Right lobe of liver (tissue), 6 donors: ENCODE results near the gene MFAP2. TPM values are rescaled to one million over a fixed set of nuclear protein-coding genes. Genes with fewer than 3 reads are reported as not detected.
A peak's percentile ranks its signal among the peaks of the same experiment; 100 is the strongest.

Experiments used
- ATAC-seq, 4 donors: fragments of 200-7000 bp; cut with Tn5 transposase; one replicate each; pipeline ENCODE4 v1.9.1; 2020; ENCODE audit warnings: mild to moderate bottlenecking in 4 of 4, moderate library complexity in 4 of 4
- DNase-seq, 3 donors: peaks; one replicate each; pipeline ENCODE4 v3.0.0-alpha.2; 2020
- H3K27ac ChIP-seq, 3 donors: fragments of 200-600 bp; one replicate each; pipeline ENCODE4 v1.8.0; 2022
- H3K27me3 ChIP-seq, 2 donors: fragments of 200-600 bp; one replicate each; pipeline ENCODE4 v1.8.0; 2022
- H3K36me3 ChIP-seq, 4 donors: fragments of 200-600 bp; sonication (generic) in 1 of 4; one replicate each; pipeline versions ENCODE4 v1.5.1 to v1.8.0; 2017 to 2022; ENCODE audit warnings: control low read depth in 1 of 4
- H3K4me1 ChIP-seq, 4 donors: fragments of 200-600 bp; sonication (generic) in 1 of 4; one replicate each; pipeline versions ENCODE4 v1.5.1 to v1.8.0; 2017 to 2022; ENCODE audit warnings: control low read depth in 1 of 4
- H3K4me3 ChIP-seq, 3 donors: fragments of 200-600 bp; one replicate each; pipeline ENCODE4 v1.8.0; 2022
- H3K9me3 ChIP-seq, 4 donors: fragments of 200-600 bp; sonication (generic) in 1 of 4; one replicate each; pipeline versions ENCODE4 v1.5.1 to v1.8.0; 2017 to 2022; ENCODE audit warnings: control low read depth in 1 of 4
- CTCF ChIP-seq, 4 donors: fragments of 200-600 bp in 3 of 4; fragments of 450-650 bp in 1 of 4; IDR thresholded peaks; one replicate each; pipeline versions ENCODE4 v1.5.1 to v1.8.0; 2016 to 2022; ENCODE audit warnings: antibody characterized with exemption in 4 of 4, mild to moderate bottlenecking in 2 of 4
- POLR2A ChIP-seq: fragments of 450-650 bp; IDR thresholded peaks from one replicate; pipeline ENCODE4 v1.6.1; 2017; ENCODE audit warnings: antibody characterized with exemption, mild to moderate bottlenecking
- WGBS: methylation state at CpG from one replicate; pipeline ENCODE4 v1.1.6; 2018; ENCODE audit warnings: low coverage, low lambda C conversion rate; ENCODE audit not compliant: insufficient coverage; ENCODE audit errors: missing lambda C conversion rate; 5-methylcytosine and 5-hydroxymethylcytosine counted together
- intact Hi-C, 2 donors: fragments of 100-400 bp; cut with DNase I; formaldehyde crosslinking; loops; one replicate each; pipeline versions ENCODE4 v1.11.2 to v1.14.1; 2022
- long read RNA-seq: library from polyadenylated mRNA; unstranded; transcript quantifications from one replicate; pipeline ENCODE4 v2.0.0, GENCODE V29; 2019
- total RNA-seq, 6 experiments: library from RNA; depleted of rRNA in 2 of 6; stranded (reverse); fragments of >200 nt in 2 of 6; fragmentation: NEBNext Ultra II Directional in 3 of 6; extraction: Animal tissue kit (Norgen Biotek cat#: 25700) in 3 of 6; gene quantifications; one replicate each; pipeline versions ENCODE4 v1.1.0 to v1.2.4, GENCODE V29; 2016 to 2023
- donor health status: DM: no; HTN: yes; CAD: no.
- donor health status: DM: no; HTN: no; CAD: no.
- donor health status: DM: no; HTN: no; CAD: no.
- donor health status: DM: no; HTN: yes; CAD: no.
- donor health status: DM: no; HTN: yes; CAD: no.

Gene MFAP2
- total RNA-seq: 1 to 10 TPM in 2 of 6 experiments, under 1 TPM in 1, not detected in 3; 0.35 to 1.3 (median 1.2) TPM
- long read RNA-seq: 0 reads

GRCh38 chr1:16980473-16981268 lies at the start of gene MFAP2:
MFAP2 (minus strand) TSS chr1:16980620; CDS start chr1:16978273, 2,347 bp downstream.
- Histone ChIP-seq H3K36me3 (no peaks in the 10 kb centered on the region), H3K27me3 (no peaks in the 10 kb centered on the region), H3K27ac (no peak within 1 kb of the TSS), H3K9me3 (no peaks in the 10 kb centered on the region), H3K4me3 (peak within 1 kb of the TSS in 1 of 3 donors; percentile 29), H3K4me1 (no peaks in the 10 kb centered on the region)
- DNase-seq: no peak
- TF ChIP-seq POLR2A (no peak), CTCF (IDR thresholded peaks at IDR 0.05) (no peak)
- 3% methylated on average over 5 of the region's 53 CpGs for WGBS
- no peak for ATAC-seq
- intact Hi-C loops: no loop called here

- WGBS: 73% methylated on average over 4 of the region's 4 CpGs
- ATAC-seq (peak in 1 of 4 donors; percentile 36), DNase-seq (no peak)
- H3K4me1 ChIP-seq: peaks cover 0 to 6% (median 2%) of the 10 kb centered on the region in 4 donors
- TF ChIP-seq POLR2A (no peak), CTCF (IDR thresholded peaks at IDR 0.05) (no peak)
- peaks cover 4 to 73% (median 26%) of the 10 kb centered on the region in 4 donors for H3K36me3 ChIP-seq
- intact Hi-C loops: loop anchor here in 1 of 2 donors (10.0 kb wide), 1 partner anchor 65 kb away; no protein-coding TSS in a partner anchor
- no peak overlapping the region for H3K4me3 ChIP-seq
- H3K9me3 ChIP-seq: no peaks in the 10 kb centered on the region
- H3K27ac ChIP-seq: no peak overlapping the region
- H3K27me3 ChIP-seq: no peaks in the 10 kb centered on the region
Measured at GRCh38 chr1:17030206-17030605, 49.8 kb upstream of the MFAP2 start.

- H3K4me1 ChIP-seq: peaks cover 0 to 6% (median 2%) of the 10 kb centered on the region in 4 donors
- no peaks in the 10 kb centered on the region for H3K9me3 ChIP-seq
- no peaks in the 10 kb centered on the region for H3K27me3 ChIP-seq
- H3K27ac ChIP-seq: no peak overlapping the region
- peaks cover 4 to 86% (median 35%) of the 10 kb centered on the region in 4 donors for H3K36me3 ChIP-seq
- DNase-seq (peak in 1 of 3 donors; percentile 8), ATAC-seq (no peak)
- WGBS: 74% methylated on average over 3 of the region's 5 CpGs
- intact Hi-C loops: no loop called here
- H3K4me3 ChIP-seq: no peak overlapping the region
- TF ChIP-seq POLR2A (no peak), CTCF (IDR thresholded peaks at IDR 0.05) (no peak)
Measured at GRCh38 chr1:17028662-17029188, 48.3 kb upstream of the MFAP2 start.

GRCh38 chr1:17027900-17028299 lies 47.5 kb upstream of the MFAP2 start:
- ATAC-seq (peak in 1 of 4 donors; percentile 43), DNase-seq (peak in 1 of 3 donors; percentile 36)
- Histone ChIP-seq H3K36me3 (peaks cover 4 to 87% (median 40%) of the 10 kb centered on the region in 4 donors), H3K27ac (no peak overlapping the region), H3K9me3 (no peaks in the 10 kb centered on the region), H3K4me3 (no peak overlapping the region), H3K27me3 (no peaks in the 10 kb centered on the region), H3K4me1 (peaks cover 0 to 6% (median 2%) of the 10 kb centered on the region in 4 donors)
- no peak for TF ChIP-seq CTCF (IDR thresholded peaks at IDR 0.05)
- TF ChIP-seq POLR2A: no peak
- 44% methylated on average over 2 of the region's 2 CpGs for WGBS
- intact Hi-C loops: no loop called here
